HG03460 (cell line): ENCODE data around the gene FRMD5.
A peak's percentile ranks its signal among the peaks of the same experiment; 100 is the strongest.
"Not testable (repeated sequence)": the region's sequence is repeated elsewhere in the genome, so short reads cannot be mapped to it uniquely, and the experiment has no call there.

Source experiments
- ATAC-seq: cut with Tn5 transposase; IDR thresholded peaks from one replicate; pipeline ENCODE4 v1.9.1; 2021; ENCODE audit not compliant: unreplicated experiment

FRMD5 gene

DNA sequence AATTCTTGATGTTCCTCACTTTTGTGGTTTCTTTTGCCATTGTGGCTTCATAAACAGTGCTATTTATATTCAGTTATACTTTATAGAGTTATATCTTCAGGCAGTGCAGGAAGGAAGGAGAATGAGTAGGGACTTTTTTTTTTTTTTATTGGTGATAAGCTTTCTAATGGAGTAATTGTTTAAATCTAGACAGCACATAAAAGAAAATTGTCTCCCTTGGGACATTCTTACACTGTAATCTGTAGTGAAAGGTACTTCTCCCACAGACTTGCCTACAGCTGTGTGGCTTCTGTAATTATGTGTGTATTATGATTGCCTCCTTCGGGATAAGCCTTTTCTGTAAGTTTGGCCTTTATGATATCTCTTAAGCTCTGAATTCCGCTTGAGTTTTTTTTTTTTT, 326.7 kb downstream of the FRMD5 start:
- no peak for ATAC-seq

DNA sequence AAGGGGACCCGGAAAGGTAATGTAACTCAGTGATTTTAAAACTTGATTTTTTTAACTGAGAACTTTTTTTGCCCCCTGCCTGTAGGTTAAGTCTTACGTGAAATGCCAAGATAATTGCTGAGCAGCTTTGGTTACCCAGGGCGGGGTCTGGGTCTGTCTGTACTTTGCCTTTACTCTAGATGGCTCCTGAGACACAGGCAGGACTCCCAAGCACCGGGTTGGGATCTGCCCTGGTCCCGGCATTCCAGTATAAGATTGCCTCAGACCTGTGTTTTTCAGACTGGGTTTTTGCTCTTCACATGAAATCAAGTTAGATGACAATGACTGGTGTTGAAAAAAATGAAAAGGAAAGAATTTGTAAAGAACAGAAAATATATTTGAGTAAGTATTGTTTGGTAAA, 328.0 kb downstream of the FRMD5 start:
- no peak for ATAC-seq

DNA sequence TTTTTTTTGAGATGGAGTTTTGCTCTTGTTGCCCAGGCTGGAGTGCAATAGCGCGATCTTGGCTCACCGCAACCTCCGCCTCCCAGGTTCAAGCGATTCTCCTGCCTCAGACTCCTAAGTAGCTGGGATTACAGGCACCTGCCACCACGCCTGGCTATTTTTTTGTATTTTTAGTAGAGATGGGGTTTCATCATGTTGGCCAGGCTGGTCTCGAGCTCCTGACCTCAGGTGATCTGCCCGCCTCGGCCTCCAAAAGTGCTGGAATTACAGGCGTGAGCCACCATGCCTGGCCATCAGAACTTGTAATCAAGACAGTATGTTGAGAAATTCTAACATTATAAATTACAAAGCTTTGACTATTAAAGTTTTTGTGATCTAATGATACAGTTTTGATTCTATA, 328.4 kb downstream of the FRMD5 start:
- not testable (repeated sequence) for ATAC-seq

DNA sequence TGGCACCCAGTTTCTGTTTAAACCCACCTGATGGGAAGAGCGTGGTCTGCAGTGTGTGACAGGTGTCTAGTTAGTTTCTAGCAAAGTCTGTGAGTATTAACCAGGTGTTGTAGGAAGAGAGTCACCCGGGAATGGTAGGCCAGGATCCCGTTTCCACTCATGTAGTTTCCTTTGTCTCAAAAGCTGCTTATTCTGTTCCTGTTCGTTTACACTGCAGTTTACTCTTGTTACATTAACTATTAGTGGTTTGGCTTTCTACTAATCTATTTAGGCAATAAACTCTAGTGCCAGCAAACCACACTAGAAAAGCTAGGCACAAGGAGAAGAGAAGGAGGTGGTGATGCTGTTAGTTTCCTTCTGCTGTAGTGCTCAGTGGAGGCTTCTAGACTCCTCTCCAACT, 335.5 kb downstream of the FRMD5 start:
- ATAC-seq = no peak

DNA sequence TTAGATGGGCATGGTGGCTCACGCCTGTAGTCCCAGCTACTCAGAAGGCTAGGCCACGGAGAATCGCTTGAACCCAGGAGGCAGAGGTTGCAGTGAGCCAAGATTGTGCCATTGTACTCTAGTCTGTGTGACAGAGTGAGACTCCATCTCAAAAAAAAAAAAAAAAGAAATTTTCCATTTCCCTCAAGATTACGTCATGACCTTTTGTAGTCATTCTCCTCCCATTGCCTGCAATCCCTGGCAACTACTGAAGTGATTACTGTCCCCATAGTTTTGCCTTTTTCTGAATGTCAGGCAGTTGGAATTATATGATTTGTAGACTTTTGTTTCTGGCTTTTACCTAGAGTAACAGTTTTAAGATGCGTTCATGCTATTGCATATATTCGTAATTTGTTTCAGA, 340.3 kb downstream of the FRMD5 start:
- no peak for ATAC-seq

DNA sequence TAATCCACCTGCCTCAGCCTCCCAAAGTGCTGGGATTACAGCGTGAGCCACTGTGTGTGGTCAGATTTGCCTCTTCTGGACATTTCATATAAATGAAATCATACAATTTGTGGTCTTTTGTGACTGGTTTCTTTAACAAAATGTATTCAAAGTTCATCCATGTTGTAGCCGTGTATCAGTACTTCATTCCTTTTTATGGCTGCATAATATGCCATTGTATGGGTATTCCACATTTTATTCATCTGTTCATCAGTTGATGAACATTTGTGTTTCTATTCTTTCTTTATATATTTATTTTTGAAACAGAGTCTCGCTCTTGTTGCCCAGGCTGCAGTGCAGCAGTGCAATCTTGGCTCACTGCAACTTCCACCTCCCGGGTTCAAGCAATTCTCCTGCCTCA, 342.5 kb downstream of the FRMD5 start:
- ATAC-seq = no peak

DNA sequence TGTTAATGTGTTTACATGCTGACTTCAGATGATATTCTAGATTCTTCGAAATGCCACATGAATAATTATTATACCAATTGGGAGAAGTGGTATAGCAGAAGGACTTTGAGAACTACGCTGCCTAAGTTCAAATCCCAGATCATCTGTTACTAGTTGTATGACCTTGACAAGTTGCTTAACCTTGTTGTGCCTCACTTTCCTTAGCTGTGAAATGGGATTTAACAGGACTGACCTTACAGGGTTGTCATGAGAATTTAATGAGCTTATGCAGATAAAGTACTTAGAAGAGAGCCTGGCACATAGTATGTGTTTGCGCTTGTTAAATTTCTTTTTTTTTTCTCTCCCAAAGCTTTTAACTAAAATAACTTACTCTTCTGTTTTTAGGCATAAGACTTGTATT, 343.8 kb downstream of the FRMD5 start:
- no peak for ATAC-seq

DNA sequence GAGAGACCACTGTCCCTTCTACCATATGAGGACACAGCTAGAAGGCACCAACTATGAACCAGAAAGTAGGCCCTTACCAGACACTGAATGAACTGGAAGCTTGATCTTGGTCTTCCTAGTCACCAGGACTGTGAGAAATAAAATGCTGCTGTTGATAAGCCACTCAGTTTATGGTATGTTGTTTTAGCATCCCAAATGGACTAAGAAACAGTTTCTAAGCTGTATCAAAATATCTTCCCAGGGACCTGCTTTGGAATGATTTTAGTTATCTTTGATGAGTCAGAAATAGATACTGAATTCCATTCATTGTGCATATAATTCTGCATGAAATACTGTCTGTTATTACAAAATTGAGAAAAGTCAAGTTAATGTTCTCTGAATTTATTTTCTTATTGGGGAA, 349.6 kb downstream of the FRMD5 start:
- no peak for ATAC-seq

DNA sequence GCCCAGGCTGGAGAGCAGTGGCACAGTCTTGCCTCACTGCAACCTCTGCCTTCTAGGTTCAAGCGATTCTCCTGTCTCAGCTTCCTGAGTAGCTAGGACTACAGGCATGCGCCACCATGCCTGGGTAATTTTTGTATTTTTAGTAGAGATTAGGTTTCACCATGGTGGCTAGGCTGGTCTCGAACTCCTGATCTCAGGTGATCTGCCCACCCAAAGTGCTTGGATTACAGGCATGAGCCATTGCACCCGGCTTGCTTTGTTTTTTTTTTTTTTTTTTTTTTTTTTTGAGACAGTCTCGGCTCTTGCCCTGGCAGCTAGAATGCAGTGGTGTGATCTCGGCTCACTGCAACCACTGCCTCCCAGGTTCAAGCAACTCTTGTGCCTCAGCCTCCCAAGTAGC, 362.6 kb downstream of the FRMD5 start:
- ATAC-seq = not testable (repeated sequence)

DNA sequence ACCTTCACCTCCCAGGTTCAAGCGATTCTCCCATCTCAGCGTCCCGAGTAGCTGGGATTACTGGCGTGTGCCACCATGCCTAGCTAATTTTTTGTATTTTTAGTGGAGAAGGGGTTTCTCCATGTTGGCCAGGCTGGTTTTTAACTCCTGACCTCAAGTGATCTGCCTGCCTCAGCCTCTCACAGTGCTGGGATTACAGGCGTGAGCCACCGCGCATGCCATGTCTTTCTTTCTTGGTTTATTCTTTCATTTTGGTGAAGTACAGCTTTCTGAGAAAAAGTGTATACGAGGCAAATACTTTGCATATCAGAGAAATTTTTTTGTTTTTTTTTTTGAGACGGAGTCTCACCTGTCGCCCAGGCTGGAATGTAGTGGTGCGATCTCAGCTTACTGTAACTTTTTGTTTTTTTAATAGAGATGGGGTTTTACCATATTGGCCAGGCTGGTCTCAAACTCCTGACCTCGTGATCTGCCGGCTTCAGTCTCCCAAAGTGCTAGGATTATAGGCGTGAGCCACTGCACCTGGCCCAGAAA, 363.5 kb downstream of the FRMD5 start:
- ATAC-seq = not testable (repeated sequence)

DNA sequence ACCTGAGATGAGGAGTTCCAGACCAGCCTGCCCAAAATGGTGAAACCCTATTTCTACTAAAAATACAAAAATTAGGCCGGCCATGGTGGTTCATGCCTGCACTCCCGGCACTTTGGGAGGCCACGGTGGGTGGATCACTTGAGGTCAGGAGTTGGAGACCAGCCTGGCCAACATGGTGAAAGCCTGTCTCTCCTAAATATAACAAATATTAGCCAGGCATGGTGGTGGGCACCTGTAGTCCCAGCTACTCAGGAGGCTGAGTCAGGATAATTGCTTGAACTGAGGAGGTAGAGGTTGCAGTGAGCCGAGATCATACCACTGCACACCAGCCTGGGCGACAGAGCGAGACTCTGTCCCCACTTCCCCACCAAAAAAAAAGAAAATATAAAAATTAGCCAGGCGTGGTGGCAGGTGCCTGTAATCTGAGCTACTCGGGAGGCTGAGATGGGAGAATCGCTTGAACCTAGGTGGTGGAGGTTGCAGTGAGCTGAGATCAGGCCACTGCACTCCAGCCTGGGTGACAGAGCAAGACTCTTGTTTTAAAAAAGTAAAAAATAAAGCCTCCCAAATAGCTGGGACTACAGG, 364.3 kb downstream of the FRMD5 start:
- not testable (repeated sequence) for ATAC-seq

DNA sequence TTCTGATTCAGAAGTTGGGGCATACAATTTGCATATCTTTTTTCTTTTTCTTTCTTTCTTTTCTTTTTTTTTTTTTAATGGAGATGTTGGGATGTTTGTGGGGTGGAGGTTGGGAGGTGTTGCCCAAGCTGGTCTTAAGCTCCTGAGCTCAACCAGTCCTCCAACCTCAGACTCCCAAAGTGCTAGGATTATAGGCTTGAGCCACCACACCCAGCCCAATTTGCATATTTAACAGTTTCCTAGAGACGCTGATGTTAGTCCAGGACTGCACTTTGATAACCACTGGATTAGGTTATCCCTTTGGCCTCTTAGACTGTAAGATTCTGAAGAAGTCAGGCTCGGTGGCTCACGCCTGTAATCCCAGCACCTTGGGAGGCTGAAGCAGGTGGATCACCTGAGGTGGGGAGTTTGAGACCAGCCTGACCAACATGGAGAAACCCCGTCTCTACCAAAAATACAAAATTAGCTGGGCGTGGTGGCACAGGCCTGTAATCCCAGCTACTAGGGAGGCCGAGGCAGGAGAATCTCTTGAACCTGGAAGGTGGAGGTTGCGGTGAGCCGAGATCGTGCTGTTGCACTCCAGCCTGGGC, 365.0 kb downstream of the FRMD5 start:
- not testable (repeated sequence) for ATAC-seq

DNA sequence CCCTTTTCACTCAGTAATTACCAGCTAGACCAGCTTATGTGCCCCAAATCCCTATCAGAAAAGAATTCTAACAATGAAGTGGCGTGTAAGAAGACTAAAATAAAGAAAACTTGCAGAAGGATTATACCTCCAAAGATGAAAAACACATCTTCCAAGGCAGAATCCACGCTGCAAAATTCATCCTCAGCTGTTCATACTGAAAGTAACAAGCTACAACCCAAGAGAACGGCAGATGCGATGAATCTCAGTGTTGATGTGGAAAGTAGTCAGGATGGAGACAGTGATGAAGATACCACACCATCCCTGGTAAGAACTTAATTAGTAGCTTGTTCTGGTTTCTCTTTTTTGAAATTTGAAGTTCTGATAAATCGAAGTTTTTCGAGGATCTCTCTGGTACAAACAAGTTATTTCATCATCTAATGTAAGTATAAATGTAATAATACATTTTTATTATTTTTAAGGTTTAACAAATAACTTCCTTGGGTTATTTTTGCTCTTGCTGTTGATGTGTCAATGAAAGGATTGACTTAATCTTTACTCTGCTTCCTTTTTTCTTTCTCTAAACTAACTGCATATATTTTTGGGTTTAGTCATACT, 366.9 kb downstream of the FRMD5 start:
- ATAC-seq = no peak

DNA sequence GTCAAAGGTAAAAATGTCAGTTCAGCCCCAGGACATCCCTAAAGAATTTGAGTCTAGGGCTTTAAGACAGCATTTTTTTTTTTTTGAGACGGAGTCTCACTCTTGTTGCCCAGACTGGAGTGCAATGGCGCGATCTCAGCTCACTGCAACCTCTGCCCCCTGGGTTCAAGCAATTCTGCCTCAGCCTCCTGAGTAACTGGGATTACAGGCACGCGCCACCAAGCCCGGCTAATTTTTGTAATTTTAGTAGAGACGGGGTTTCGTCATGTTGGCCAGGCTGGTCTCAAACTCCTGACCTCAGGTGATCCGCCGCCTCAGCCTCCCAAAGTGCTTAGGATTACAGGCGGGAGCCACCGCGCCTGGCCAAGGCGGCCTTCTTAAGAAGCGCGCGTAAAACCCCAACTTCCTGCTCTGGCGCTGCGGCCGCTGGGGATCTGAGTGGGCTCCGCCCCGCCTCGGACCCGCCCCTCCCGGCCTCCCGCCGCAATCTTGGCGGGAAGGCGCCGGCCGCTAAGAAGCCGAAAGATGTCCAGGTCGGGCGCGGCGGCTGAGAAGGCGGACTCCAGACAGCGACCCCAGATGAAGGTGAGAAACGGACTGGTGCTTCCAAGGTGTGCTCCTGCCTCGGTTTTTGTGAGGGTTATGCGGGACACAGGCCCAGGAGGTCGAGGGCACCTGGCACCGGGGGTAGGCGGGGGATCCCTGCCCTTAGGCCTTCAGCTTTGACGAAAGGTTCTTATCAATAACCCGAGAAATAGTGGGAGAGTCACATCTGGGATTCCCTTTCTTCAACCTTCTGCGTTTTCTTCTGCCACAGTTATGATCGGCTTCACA, 368.3 kb downstream of the FRMD5 start, which contains the start of gene WDR76:
Gene WDR76, plus strand, starts transcription at position 495 of the 834 bp plus-strand sequence. Its CDS starts 31 bp downstream, at position 526.
- peak; percentile 49 for ATAC-seq

DNA sequence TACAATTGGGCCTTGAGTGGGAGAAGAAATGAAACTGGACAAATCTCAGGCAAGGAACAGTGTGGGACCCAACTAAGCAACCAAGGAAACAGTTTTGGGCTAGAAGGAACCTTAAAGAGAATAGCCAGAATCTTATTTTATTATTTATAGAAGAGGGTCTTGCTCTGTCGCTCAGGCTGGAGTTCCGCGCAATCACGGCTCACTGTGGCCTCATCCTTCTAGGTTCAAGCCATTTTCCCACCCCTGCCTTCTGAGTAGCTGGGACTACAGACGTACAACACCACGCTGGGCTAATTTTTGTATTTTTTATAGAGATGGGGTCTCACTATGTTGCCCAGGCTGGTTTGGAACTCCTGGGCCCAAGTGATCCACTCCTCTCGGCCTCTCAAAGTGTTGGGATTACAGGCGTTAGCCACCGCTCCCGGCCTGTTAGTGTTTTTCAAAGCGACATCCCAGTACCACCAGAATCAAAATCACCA, 369.0 kb downstream of the FRMD5 start:
- no peak for ATAC-seq

DNA sequence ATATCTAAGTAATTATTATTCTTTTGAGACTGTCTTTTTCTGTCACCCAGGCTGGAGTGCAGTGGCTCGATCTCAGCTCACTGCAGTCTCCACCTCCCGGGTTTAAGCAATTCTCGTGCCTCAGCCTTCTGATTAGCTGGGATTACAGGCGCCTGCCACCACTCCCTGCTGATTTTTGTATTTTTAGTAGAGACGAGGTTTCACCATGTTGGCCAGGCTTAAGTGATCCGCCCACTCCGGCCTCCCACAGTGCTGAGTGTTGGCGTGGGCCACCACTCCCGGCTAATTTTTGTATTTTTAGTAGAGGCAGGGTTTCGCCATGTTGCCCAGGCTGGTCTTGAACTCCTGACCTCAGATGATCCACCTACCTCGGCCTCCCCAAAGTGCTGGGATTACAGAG, 369.8 kb downstream of the FRMD5 start:
- ATAC-seq = not testable (repeated sequence)

DNA sequence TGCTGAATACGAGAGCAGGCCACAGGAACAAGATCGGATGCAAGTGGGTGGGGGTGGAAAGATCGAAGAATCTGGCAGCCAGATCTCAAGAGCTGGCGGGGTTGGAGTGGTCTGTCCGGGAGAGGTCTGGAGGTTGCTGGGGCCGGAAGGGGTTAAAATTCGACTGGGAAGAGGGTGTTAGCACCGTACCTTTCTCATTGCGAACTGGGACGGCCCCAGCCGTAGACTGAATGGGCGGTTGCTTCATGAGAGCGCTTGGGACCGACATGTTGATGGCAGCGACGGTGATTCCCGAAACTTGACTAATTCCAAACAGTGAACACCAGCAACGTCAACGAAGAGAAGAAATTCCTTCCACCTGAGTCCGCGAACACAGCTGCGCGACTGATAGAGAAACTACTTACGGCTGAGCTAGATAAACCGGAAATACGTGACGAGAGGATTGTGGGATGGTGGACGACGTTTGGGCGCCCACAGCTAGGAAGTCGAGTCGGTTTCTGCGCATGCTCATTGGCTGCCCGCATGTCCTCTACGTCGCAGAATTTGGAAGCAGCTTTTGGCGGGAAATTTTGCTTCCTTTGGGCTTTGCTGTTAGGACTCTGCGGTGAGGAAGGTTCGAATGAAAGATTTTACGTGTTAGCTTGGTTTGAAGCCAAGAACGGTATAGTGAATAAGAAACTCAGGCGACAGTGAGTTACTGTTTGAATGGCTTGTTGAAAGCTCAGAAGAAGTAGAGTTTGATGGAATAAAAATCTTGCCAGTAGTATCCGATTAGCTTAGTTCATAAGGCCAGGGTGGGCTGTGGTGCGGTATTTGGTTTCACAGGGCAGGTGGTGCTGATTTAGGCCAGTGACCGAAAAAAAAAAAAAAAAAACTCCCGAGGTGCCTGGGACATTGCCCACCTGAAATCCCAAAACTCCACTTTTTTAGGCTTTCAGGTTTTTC, 370.5 kb downstream of the FRMD5 start, which contains the start of gene MFAP1:
Gene MFAP1, minus strand, starts transcription at position 389 of the 945 bp plus-strand sequence. Its CDS starts 121 bp downstream, at position 268.
- peak; percentile 70 for ATAC-seq

DNA sequence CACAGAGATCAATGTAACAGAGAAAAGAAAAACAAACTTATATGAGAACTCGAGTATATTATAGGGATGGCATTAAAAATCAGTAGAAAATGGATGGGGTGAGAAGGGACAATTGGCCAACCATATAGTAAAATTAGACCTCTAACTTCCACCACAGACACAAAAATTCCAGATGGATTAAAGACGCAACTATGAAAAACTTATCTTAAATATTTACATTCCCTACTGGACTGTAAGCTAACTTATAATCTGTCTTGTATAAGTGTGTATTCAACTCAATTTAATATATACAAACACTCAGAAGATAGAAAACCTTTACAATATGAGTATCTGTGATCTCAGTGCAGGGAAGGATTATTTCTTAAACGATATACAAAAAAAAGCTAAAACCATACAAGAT, 373.6 kb downstream of the FRMD5 start:
- ATAC-seq = no peak
